Activated CD8-positive, alpha-beta memory T cell treated with anti-CD3 and anti-CD28 coated beads, Interleukin-2, amount 50 U/mL, for 24 hours (primary cell): ENCODE measurements around the gene KASH5.
"Not testable (repeated sequence)": the region's sequence is repeated elsewhere in the genome, so short reads cannot be mapped to it uniquely, and the experiment has no call there.

Experiments
- DNase-seq: peaks from one replicate; pipeline ENCODE4 v3.0.0-alpha.2; 2020; ENCODE audit errors: extremely low read depth

The KASH5 gene

DNA sequence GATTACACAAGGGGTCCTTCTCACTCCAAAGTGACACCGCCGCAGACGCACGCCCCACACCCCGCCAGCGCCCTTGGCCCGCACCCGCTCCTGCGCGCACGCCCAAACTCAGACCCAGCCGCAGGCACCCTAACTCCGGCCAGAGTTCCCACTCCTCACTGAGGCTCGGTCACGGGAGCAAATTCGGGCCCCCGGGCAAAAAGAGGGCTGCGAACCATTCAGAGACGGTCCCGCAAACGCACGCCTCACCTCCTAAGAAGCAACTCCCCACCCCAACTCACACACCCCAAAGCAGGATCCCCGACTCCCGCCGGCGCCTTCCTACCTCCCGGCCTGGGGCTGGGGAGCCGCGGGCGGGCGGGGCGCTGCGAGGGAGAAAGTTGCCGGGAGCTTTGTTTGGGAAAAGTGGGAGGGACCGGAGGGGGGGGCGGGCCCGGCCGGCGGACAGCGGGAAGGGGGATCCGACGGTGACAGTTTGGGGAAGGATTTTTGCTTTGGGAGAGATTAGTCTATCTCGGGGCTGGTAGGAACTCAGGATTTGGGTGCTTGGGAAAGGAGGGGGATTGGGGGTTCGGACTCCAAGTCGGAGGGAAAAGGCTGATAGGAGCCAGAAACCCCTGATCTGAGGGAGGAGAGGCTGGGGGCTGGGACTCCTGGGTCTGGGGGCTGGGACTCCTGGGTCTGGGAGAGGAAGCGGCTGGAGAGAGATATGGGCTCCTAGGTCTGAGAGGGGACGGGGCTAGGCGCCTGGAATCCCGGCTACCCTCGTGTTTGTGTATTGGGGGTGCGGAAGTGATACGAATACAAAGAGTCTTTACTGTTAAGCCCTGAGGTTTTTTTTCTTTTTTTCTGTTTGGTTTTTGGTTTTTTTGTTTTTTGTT lies 25.8 kb upstream of the KASH5 start, which contains the start of gene TEAD2:
TSS of gene TEAD2 (minus strand) at position 369 of the 881 bp plus-strand sequence. CDS start 2,341 bp downstream, outside the sequence.
- DNase-seq, result no peak

DNA sequence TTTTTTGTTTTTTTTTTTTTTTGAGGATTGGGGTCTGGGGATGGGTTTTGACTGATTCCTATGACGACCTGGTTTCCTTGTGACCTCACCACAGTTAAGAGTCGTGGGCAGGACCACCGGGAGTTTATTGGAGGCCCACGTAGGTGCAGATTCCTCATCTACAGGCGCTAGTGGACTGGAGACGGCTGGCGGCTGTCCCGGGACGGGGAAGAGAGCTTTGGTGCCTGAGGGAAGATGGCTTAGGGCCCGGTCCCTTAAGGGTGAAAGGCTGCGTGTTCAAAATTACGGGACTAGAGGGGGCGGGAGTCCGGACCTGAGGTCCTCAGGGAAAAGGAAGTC lies 25.2 kb upstream of the KASH5 start:
- no peak for DNase-seq

DNA sequence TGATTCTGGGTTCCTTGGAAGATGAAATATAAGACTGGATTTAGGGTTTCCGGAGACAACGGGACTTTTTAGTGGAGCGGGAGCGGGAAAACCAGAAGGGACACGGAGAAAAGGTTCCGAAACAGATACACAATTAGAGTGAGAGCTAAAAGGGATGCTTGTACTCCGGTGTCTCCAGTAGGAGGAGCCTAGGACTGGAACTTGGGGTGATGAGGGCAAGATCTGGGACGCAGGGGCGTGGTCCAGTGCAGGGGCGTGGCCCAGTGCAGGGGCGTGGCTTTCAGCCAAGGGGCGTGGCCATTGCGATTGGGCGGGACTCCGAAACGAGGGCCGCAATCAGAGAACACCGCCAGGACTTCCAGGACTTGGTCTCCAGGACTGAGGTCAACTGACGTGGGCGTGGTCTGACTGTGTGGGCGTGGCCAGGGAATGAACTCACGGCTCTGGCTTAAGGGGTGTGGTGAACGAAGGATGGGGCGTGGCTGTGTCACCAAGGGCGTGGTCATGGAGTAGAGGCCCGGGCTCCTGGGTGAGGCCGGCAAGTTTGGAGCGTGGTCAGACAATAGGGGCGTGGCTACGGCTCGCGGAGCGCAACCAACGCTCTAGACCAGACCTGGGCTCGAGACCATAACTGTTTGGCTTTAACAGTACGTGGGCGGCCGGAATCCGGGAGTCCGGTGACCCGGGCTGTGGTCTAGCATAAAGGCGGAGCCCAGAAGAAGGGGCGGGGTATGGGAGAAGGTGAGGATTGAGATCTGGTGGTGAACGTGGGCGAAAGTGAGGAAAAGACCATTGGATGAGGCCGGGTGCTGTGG lies 24.6 kb upstream of the KASH5 start, which contains the start of gene DKKL1:
TSS of gene DKKL1 (plus strand) at position 610 of the 815 bp plus-strand sequence. CDS start at position 732, 122 bp downstream.
- peak; percentile 34 for DNase-seq

DNA sequence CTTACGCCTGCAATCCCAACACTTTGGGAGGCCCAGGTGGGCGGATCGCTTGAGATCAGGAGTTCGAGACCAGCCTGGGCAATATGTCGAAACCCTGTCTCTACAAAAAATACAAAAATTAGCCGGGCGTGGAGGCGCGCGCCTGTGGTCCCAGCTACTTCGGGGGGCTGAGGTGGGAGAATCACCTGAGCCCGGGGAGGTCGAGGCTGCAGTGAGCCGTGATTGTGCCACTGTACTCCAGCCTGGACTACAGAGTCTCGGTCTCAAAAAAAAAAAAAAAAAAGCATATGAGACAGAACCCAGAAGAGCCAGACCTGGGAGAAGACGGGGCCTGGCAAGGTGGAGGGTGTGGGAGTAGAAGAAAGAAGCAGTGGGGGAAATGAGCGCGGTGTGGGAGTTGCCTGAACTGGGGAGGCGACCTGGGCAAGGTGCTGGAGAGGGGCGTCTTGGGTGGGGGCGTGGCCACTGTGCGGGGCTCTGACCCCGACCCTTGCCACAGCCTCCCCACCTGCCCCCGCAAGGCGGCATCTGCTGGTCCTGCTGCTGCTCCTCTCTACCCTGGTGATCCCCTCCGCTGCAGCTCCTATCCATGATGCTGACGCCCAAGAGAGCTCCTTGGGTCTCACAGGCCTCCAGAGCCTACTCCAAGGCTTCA lies 23.8 kb upstream of the KASH5 start:
- DNase-seq, result no peak

DNA sequence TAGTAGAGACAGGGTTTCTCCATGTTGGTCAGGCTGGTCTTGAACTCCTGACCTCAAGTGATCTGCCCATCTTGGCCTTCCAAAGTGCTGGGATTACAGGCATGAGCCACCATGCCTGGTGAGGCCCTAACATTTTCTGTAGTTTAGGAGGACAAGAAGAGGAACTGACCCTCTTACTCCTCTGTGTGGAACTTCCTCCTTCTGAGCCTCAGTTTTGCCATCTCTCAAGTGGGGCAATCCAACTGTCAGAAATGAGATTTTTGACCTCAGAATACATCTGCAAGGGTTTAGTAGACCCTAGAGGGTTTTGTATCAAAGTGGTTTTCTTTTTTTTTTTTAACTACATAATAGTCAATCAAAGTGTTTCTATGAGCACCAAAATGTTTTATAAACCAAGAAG lies 21.9 kb upstream of the KASH5 start:
- DNase-seq, result no peak

DNA sequence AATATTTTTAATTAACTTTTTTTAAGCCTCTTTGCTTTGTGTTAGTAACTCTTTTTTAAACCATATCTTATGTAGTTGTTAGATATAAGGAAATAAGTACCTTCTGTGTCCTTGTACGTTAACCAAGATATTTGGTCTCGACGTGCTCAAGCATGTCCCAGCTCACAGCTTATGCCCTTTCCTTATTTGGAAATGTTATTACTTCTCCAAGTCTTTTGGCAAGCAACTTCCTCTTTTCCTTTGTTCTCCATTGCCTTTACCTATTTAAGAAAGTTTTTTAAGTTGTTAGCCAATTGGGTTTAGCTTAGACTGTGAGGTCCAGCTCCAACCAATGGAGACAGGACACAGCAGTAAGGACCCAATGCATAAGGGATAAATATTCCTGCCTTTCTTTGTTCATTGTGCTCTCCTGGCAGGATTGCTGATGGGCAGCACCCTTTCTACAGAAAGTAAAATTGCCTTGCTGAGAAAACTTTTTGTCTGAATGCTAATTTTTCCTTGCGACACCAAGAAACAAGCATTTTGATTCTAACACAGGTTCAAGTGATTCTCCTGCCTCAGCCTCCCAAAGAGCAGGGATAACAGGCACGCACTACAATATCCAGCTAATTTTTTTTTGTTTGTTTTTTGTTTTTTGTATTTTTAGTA lies 19.2 kb upstream of the KASH5 start:
- no peak for DNase-seq

DNA sequence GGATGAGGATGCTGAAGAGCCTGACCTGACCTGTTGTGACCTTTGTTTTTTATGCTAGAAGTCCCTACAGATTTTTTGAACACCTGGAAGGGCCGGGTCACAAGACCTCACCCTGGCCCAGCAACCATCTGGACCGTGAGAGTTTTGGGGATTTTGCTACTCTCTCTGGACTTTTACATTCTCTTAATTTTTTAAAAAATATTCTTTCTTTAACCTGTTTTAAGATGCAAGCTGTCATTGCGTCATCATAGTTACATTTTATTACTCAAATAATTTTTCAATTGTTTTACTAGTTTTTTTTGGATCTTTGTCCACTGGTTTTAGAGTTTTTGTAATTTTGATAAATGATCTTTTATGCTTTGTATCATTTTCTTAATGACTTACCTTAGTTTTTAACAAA lies 16.9 kb upstream of the KASH5 start:
- DNase-seq, result no peak

DNA sequence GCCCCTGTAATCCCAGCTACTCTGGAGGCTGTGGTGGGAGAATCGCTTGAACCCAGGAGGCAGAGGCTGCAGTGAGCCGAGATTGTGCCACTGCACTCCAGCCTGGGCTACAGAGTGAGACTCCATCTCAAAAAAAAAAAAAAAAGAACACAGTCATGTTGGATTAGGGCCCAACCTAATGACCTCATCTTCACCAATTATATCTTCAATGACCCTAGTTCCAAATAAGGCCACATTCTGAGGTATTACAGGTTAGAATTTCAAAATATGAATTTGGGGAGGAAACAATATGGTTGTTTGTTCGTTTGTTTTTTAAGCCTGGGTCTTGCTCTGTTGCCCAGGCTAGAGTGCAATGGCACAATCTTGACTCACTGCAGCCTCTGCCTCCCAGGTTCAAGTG lies 14.9 kb upstream of the KASH5 start:
- DNase-seq, result not testable (repeated sequence)

DNA sequence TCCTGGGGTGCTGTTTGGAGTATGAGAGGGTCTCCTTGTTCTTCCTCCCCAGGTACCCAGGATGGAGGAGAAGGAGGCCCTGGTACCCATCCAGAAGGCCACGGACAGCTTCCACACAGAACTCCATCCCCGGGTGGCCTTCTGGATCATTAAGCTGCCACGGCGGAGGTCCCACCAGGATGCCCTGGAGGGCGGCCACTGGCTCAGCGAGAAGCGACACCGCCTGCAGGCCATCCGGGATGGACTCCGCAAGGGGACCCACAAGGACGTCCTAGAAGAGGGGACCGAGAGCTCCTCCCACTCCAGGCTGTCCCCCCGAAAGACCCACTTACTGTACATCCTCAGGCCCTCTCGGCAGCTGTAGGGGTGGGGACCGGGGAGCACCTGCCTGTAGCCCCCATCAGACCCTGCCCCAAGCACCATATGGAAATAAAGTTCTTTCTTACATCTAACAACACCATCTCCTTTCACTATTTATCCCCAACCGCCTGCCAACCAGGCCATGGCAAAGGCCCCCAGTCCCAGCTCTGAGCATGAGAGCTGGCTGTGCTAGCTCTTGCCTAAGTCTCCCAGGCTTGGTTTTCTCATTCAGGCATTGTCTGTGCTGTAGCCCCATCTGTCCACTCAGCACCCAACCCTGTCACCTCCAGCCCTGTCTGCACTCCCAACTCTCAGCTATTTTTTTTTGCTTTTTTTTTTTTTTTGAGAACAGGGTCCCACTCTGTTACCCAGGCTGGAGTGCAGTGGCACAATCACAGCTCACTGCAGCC lies 13.2 kb upstream of the KASH5 start:
- DNase-seq, result no peak

DNA sequence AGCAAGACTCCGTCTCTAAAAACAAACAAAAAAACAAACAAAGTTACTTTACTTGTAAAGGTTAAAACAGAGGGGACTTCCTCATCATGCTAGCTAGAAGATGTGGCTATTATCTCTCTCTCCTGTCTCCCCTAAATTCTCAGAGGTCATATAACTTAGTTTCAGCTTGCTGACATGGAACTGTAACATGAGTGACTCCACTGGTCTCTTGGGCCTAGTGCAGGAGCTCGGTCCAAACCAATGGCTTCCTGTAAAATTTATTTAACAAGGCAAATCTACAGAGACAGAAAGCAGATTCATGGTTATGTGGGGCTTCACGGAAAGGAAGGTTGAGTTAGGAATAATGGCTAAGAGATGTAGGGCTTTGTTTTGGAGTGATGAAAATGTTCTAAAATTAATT lies 9.5 kb upstream of the KASH5 start:
- no peak for DNase-seq

DNA sequence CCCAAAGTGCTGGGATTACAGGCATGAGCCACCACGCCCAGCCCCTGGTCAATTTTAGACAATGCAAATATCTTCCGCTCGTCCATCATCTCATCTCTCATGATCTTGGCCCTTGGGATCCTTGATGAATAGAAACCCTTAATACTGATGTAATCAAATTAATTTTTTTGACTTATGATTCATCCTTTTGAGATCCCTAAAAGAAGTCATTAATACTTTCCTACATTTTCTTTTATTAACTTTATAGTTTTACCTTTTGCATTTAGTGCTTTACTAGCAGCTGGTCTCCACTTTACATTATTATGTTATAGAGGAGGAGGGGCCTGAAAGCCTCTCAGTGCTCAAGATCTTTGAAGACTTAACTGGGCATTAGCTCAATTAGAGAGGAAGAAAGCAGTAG lies 7.7 kb upstream of the KASH5 start:
- no peak for DNase-seq

DNA sequence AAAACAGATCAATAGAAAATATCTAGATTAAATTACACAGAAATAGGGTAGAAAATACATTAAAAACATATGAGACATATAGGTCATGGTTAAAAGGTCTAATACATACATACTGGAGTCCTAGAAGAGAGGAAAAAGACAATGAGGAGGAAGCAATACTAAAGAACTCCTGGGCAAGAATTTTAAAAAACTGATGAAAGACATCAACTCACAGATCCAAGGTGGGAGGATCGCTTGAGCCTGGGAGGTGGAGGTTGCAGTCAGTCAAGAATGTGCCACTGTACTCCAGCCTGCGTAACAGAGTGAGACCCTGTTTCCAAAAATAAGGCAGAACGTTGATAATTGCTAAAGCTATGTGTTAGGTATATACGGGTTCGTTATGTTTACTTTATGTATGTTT lies 5.4 kb upstream of the KASH5 start:
- DNase-seq, result no peak

DNA sequence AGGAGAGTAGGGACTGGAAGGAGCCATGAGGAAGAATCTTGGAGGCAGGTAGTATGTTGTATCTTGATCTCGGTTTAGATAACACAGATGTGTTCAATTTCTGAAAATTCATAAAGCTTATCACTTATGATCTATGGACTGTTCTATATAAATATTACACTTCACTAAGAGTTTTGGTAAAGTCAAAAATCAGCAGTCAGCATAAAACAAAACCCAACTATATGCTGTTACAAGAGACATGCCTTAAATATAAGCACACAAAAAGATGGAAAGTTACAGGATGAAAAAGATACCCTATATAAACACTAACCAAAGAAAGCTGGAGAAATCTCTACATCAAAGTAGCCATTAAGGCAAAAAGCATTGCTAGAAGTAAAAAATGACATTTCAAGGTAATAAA lies 4.5 kb upstream of the KASH5 start:
- no peak for DNase-seq

DNA sequence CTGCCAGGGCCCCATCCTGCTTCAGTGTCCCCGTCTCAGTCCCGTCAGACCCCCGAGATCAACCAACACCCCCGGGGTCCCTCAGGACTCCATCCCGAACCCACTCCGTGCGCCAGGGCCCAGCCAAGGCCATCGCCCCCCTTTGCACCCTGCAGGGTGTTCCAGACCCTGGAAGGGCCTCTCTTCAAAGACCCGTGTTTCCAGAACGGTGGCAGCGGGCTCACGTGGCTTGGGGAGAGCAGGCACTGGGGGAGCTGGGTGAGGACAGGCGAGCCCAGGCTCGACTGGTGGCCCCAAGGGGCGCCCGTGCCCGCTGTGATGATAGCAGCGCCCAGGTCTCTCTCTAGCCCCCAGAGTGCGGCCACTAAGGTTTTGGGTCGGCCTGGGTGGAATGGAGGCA lies 1.4 kb downstream of the KASH5 start:
- no peak for DNase-seq

DNA sequence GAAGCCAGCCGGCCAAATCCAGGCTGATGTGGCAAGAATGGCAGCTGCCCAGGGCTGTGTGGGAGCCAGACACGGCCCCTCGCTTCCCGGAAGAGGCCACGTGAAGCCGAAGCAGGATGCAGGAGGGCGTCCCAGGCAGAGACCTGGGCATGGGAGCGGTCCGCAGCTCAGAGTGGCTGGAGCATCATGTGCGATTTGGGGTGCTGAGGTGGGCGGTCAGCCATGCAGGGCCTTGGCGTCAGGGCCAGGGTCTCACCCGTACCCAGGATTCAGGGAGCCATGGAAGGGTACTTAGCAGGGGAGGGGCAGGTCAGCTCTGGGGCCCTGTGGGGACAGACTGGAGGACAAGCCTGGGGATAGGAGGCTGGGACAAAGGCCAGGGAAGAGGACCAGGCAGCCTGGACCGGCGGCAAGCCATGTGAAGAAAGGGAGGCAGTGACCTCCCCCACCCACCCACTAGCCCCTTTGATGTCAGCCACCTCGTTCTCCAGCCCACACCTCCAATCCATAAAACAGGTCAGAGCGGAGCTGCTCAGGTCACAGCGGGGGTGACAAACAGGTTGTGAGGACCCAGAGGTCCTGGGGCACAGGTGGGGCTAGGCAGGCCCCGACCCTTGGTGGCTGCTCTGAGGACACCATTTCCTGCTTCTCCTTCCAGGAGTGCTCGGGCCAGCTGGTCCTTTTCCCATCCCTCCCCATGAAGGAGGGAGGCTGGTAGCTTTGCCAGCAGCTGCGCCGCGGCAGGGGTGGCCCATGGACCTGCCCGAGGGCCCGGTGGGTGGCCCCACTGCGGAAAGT lies 2.3 kb downstream of the KASH5 start:
- no peak for DNase-seq

DNA sequence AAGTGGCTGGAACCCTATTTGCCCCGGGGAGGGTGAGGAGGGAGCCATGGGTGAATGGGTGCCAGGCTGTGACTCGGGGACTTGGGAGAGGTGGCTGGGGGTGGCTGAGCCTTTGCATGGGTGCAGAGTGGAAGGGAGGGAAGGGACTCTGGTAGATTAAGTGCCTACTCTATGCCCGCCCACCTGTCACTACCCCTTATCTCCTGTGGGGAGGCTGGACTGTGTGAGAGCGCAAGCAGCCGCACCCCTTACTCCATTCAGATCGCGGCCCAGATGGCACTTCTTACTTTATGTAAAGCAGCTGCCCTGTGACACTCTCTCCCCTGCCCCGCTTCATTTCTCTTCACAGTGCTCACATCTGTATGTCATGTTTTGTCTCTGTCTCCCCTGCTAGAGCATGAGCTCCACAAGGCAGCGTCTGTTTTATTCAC lies 2.9 kb downstream of the KASH5 start:
- no peak for DNase-seq

DNA sequence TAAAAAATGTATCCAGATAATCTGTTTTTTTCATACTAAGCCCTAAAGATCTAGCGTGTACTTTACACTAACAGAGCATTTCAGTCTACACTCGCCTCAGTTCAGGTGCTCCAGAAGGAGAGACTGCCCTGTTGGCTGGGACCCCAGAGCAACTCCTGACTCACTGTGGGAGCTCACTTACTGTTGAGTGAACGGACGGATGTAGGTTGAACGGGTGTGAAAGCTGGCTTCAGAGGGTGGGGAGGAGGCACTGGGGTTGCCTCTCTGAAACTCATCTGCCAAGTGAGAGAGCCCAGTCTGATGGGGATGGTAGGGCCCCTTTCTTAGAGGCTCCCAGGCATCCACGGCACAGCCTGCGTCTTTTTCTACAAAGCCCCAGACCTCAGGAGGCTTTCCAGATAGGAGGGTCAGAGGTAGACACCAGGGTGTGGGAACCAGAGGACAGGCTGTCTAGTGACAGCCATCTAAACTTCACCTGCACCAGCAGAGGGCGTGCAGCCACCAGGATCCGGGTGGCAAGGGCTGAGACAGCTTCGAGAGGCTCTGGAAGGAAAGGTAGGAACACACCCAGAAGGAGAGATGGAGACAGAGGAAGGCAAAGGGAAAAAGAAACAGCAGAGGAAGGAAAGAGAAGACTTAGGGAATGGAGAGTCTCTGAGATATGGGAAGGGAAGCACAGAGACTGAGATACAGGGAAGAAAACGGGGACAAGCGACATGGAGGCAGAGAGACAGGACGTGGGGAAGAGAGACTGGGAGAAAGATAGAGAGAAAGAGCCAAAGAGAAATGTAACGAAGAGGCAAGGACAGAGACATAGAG lies 3.7 kb downstream of the KASH5 start:
- DNase-seq, result peak; percentile 29

DNA sequence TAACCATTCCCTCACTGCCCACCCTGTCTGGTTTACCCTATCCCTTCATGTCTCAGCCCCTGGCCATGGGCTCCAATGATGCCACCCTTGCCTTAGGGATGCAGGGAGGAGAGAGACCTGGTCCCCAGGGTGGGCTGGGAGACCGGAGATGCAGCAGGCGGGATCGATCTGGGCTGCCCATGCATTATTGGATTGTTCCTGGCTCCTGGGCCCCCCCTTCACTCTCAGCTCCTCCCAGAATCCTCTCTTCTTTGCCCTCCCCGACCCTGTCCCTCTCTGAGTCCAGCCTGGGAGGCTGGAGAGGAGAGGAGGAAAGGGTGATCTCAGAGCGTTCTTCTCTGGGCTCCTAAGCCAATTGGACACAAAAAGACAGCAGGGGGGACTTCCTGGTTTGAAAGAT lies 5.8 kb downstream of the KASH5 start:
- no peak for DNase-seq
